Omental fat pad (tissue), 4 donors: Measurements from ENCODE around the gene BLOC1S6. TPM values are rescaled to one million over a fixed set of nuclear protein-coding genes. Genes with fewer than 3 reads are reported as not detected.

ENCODE experiments used
- ATAC-seq: fragments of 150-250 bp; one replicate; pipeline ENCODE4 v1.9.1; 2016; ENCODE audit warnings: mild to moderate bottlenecking, moderate library complexity; ENCODE audit not compliant: low FRiP score
- DNase-seq: peaks from one replicate; pipeline ENCODE4 v3.0.0-alpha.2; 2019; ENCODE audit warnings: low spot score
- total RNA-seq, 4 donors: library from RNA; depleted of rRNA; stranded (reverse); fragments of >200 nt; gene quantifications; one replicate each; pipeline ENCODE4 v1.1.0, GENCODE V29; 2016
- TF ChIP-seq, protein P1 (sequence below), 3 donors: fragments of 450-650 bp; IDR thresholded peaks; one replicate each; pipeline ENCODE4 v1.5.1; 2016 to 2017; ENCODE audit warnings: antibody characterized with exemption in 3 of 3, mild to moderate bottlenecking in 3 of 3, moderate library complexity in 2 of 3

BLOC1S6 gene
- total RNA-seq, 4 donors from 2014 or later = 68.1 to 95.9 (median 82.5) TPM

DNA sequence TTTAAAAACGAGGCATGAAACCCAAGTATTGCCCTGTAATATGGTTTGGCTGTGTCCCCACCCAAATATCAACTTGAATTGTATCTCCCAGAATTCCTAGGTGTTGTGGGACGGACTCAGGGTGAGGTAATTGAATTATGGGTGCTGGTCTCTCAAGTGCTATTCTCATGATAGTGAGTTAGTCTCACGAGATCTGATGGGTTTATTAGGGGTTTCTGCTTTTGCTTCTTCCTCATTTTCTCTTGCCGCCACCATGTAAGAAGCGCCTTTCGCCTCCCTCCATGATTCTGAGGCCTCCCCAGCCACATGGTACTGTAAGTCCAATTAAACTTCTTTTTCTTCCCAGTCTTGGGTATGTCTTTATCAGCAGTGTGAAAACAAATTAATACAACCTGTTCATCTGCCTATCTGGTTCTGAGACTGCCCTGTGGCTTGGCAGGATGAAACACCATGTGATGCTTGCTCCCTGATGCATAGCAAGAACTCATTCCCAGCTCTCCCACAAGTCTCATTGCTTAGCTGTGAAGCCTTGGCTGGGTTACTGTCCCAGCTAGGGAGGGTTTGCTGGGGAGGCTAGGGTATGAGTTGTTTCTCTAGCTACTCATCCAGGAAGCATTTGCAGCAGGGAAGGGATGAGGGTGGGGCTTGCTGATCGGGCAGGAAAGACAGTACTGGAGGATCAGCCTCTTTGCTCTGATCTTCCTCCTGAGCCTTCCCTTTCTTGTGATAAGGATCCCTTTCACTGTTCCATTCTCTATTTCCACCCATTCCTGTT, 43.9 kb downstream of the BLOC1S6 start:
- DNase-seq (peak; percentile 55), ATAC-seq (peak; percentile 81)
- TF ChIP-seq, protein P1, sequence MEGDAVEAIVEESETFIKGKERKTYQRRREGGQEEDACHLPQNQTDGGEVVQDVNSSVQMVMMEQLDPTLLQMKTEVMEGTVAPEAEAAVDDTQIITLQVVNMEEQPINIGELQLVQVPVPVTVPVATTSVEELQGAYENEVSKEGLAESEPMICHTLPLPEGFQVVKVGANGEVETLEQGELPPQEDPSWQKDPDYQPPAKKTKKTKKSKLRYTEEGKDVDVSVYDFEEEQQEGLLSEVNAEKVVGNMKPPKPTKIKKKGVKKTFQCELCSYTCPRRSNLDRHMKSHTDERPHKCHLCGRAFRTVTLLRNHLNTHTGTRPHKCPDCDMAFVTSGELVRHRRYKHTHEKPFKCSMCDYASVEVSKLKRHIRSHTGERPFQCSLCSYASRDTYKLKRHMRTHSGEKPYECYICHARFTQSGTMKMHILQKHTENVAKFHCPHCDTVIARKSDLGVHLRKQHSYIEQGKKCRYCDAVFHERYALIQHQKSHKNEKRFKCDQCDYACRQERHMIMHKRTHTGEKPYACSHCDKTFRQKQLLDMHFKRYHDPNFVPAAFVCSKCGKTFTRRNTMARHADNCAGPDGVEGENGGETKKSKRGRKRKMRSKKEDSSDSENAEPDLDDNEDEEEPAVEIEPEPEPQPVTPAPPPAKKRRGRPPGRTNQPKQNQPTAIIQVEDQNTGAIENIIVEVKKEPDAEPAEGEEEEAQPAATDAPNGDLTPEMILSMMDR (IDR thresholded peaks at IDR 0.05) = no peak

DNA sequence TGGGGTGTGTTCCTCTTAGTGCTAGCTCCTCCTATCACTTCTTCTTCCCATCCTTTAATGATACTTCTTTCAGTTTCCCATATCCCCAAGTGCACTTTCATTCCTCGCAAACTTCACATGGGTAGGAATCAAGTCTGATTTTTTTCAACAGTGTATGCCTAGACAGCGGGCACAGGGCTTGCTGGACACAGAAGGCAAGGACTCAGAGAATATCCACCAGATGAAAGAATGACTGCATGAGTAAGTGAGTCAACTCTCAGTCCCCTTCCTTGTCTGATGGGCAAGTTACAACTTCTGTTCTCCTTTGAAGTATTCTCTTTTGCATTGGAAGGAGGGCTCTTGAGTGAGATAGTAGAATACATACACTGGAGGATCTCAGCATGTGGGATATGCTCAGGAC, 44.6 kb downstream of the BLOC1S6 start:
- TF ChIP-seq, protein P1 (IDR thresholded peaks at IDR 0.05) = no peak
- ATAC-seq (peak; percentile 4), DNase-seq (no peak)

DNA sequence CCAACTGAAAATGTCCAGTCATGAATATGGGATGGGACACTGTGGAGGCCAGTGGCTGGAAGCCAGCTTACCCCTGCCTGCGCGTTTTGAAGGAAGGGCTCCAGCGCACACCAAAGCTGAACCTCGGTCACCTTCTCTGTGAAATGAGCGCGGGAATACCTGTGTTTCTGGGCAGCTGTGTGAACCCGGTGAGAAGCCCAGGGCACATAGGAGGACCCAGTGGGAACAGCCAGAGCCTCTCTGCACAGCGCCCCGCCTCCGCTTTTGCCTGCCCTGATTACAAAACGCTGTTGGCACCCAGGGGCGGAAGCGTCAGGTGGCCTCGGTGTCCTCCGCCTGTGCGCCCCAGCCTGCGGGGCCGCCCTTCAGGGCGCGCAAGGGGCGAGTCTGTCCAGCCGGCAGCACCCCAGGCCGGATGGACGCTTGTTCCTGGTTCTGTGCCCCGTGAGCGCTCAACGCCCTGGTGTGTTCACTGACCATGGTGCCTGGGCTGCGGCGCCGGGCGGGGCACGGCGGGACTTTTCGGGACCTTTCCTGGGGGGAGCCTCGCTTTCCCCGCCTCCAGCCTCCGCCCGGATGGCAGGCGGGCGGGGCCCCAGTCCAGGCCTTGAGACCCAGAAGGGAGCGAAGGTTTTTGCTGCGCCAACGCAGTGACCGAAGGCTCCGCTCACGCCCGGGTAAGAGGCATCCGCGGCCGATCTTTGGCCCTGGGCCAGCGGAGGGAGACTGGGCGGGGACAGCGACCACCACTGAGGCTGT, 47.4 kb downstream of the BLOC1S6 start, which contains the start of gene SQOR:
Gene SQOR, plus strand, starts transcription at position 598 of the 759 bp plus-strand sequence. CDS start 23,895 bp downstream, outside the sequence.
- DNase-seq (peak; percentile 57), ATAC-seq (peak; percentile 75)
- TF ChIP-seq, protein P1 (IDR thresholded peaks at IDR 0.05) = no peak

DNA sequence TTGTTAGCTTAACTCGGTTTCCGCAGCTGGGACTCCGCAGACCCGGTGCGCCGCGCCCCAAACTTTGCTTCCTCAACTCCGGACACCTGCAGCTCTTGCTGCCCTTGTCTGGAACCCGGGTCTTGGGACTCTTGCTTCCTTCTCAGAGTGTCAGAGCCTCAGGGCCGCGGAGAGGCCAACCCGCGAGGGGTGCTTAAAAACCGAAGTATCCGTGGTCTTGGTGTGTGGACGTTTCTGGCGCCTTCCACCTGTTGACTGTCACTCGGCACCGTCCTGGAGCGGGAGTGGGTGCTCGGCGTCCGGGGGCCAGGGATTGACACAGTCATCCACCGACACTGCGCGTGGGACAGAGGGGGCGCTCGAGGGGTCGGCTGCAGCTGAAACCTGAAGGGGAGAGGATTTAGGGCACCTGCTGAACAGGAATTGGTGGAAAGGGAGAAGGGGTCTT, 48.0 kb downstream of the BLOC1S6 start:
- peak; percentile 47 for ATAC-seq
- TF ChIP-seq, protein P1 (IDR thresholded peaks at IDR 0.05) = no peak

DNA sequence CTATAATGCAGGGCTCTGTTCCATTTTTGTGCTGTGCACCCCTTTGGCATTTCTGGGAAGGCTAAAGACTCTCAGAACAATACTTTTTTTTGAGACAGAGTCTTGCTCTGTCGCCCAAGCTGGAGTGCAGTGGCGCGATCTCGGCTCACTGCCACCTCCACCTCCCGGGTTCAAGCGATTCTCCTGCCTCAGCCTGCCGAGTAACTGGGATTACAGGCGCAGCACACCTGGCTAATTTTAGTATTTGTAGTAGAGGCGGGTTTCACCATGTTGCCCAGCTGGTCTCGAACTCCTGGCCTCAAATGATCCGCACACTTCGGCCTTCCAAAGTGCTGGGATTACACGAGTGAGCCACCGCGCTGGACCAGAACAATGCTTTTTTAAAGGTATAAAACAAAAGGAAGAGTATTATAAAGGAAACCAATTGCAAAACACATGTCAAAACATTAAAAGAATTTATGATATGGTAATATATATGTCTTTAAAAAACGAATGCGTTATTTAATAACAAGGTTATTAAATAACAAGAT, 48.6 kb downstream of the BLOC1S6 start:
- TF ChIP-seq, protein P1 (IDR thresholded peaks at IDR 0.05) = no peak
- ATAC-seq = no peak
- no peak for DNase-seq

More for the DNA sequence above, 48.0 kb downstream of the BLOC1S6 start:
- DNase-seq = no peak

DNA sequence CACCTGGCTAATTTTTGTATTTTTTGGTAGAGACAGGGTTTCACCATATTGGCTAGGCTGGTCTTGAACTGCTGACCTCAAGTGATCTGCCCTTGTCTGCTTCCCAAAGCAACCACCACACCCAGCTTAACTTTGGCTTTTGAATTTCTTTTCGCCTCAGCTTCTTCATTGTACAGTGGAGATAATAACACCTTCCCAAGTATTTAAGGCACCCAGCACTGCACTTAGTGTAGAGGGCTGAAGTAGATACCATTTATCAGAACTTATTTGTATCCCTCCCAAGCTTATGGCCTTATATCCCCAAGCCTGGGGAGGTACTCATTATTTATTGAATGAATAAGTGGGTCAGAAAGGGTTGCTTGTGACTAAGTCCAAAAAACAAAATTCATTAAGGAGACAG, 50.0 kb downstream of the BLOC1S6 start:
- peak; percentile 0 for ATAC-seq
- DNase-seq = no peak
- TF ChIP-seq, protein P1 (IDR thresholded peaks at IDR 0.05) = no peak
